K562 (cell line): ENCODE measurements around the gene GARNL3. TPM values are rescaled to one million over a fixed set of nuclear protein-coding genes. Genes with fewer than 3 reads are reported as not detected.

Experiments used
- ATAC-seq: fragments of 200-7000 bp; cut with Tn5 transposase; 3 replicates; pipeline ENCODE4 v1.9.1; 2020; ENCODE audit warnings: moderate library complexity
- BruUV-seq: library from RNA; stranded (reverse); fragments of 400-500 nt; replicated peaks from 2 replicates; lab custom pipeline; 2021; lab: Mats Ljungman, UMichigan
- CTCF ChIA-PET: fragments of 300-600 bp; formaldehyde crosslinking; extraction: SDS; loops from one replicate; lab custom pipeline; 2021; ENCODE audit warnings: low intra/inter-chr PET ratio; lab: Yijun Ruan, JAX
- POLR2A ChIA-PET: fragments of 300-600, 350-650 bp; sonication (Branson Sonifier 250); formaldehyde crosslinking; extraction: SDS; loops from one replicate; lab custom pipeline; 2021; ENCODE audit warnings: antibody characterized with exemption, inconsistent platforms; lab: Yijun Ruan, JAX
- DNase-seq, 4 experiments: peaks; one replicate each; pipeline versions ENCODE4 v3.0.0 to v3.0.0-alpha.2; 2011 to 2018; ENCODE audit warnings: low spot score in 3 of 4, mixed read lengths in 3 of 4; ENCODE audit errors: extremely low read depth in 1 of 4
- FAIRE-seq: peaks from 2 replicates; lab custom pipeline; 2011; peaks lifted over from hg19 to GRCh38; lab: Jason Lieb, UNC
- H2AFZ ChIP-seq: 2 replicates; pipeline ENCODE4 v1.6.0; 2011; ENCODE audit warnings: low read depth, low read length, control low read depth, inconsistent platforms
- H3K27ac ChIP-seq: fragments of 200-600 bp; 3 replicates; pipeline ENCODE4 v1.8.0; 2011; ENCODE audit warnings: low read depth, mild to moderate bottlenecking, control low read depth, inconsistent platforms, low read length, moderate library complexity, mixed read lengths; ENCODE audit errors: extremely low read depth
- H3K27me3 ChIP-seq, 2 experiments: fragments of 300-600 bp in 1 of 2; 2 replicates in 1 of 2; 3 replicates in 1 of 2; pipeline versions ENCODE4 v1.6.0 to v1.8.0; 2011; ENCODE audit warnings: inconsistent platforms in 2 of 2, low read length in 2 of 2, mild to moderate bottlenecking in 1 of 2, mixed read lengths in 1 of 2, moderate library complexity in 1 of 2; ENCODE audit not compliant: control insufficient read depth in 2 of 2, insufficient read depth in 2 of 2
- H3K36me3 ChIP-seq: fragments of 300-600 bp; 3 replicates; pipeline ENCODE4 v1.8.0; 2011; ENCODE audit warnings: mild to moderate bottlenecking, low read length, inconsistent platforms; ENCODE audit not compliant: control insufficient read depth, insufficient read depth
- H3K4me1 ChIP-seq, 2 experiments: fragments of 200-600 bp in 1 of 2; replicated peaks in 1 of 2; 2 replicates in 1 of 2; 3 replicates in 1 of 2; pipeline versions ENCODE4 v1.5.1 to v1.8.0; 2011; ENCODE audit warnings: inconsistent platforms in 2 of 2, low read length in 2 of 2, mild to moderate bottlenecking in 1 of 2, mixed read lengths in 1 of 2, moderate library complexity in 1 of 2; ENCODE audit not compliant: control insufficient read depth in 2 of 2, insufficient read depth in 2 of 2
- H3K4me2 ChIP-seq: 2 replicates; pipeline ENCODE4 v1.6.1; 2011; ENCODE audit warnings: low read length, control low read depth, inconsistent platforms, mixed read lengths; ENCODE audit not compliant: insufficient read depth
- H3K4me3 ChIP-seq: fragments of 200-600 bp; sonication (generic), shearing (Covaris generic); 2 replicates; pipeline ENCODE4 v1.5.1; 2016; ENCODE audit warnings: control low read depth, inconsistent platforms
- H3K79me2 ChIP-seq: fragments of 200-600 bp; 3 replicates; pipeline ENCODE4 v1.8.0; 2011; ENCODE audit warnings: low read length, inconsistent platforms; ENCODE audit not compliant: control insufficient read depth, insufficient read depth
- H3K9ac ChIP-seq, 2 experiments: 2 replicates each; pipeline versions ENCODE4 v1.6.0 to v1.6.1; 2011; ENCODE audit warnings: low read depth in 2 of 2, low read length in 2 of 2, control low read depth in 1 of 2, inconsistent platforms in 1 of 2, mild to moderate bottlenecking in 1 of 2, mixed read lengths in 1 of 2; ENCODE audit not compliant: insufficient read depth in 1 of 2
- H3K9me1 ChIP-seq: one replicate; pipeline ENCODE4 v1.6.0; 2011; ENCODE audit warnings: inconsistent platforms, mild to moderate bottlenecking, low read length, moderate library complexity; ENCODE audit not compliant: control insufficient read depth, insufficient read depth
- H3K9me3 ChIP-seq: replicated peaks from 2 replicates; pipeline ENCODE4 v1.5.1; 2011; ENCODE audit warnings: low read depth, low read length, inconsistent platforms; ENCODE audit not compliant: control insufficient read depth, insufficient read depth
- H4K20me1 ChIP-seq: replicated peaks from 2 replicates; pipeline ENCODE4 v1.6.1; 2011; ENCODE audit warnings: low read length, inconsistent platforms, mixed read lengths; ENCODE audit not compliant: control insufficient read depth, insufficient read depth
- ARID4B ChIP-seq: sonication (generic); formaldehyde crosslinking; IDR thresholded peaks from 2 replicates; pipeline ENCODE4 v1.8.0; 2022; ENCODE audit warnings: mild to moderate bottlenecking, missing genetic modification reagents
- CBFB ChIP-seq: sonication (generic); formaldehyde crosslinking; IDR thresholded peaks from 2 replicates; pipeline ENCODE4 v1.4.0; 2020; ENCODE audit warnings: mild to moderate bottlenecking, missing genetic modification reagents
- CHD4 ChIP-seq: fragments of 200-600 bp; sonication (generic); IDR thresholded peaks from 3 replicates; pipeline ENCODE4 v1.6.1; 2012; ENCODE audit warnings: low read depth, mild to moderate bottlenecking, mixed read lengths, low read length, inconsistent platforms; ENCODE audit not compliant: insufficient read depth, insufficient replicate concordance, poor library complexity, severe bottlenecking
- DIDO1 ChIP-seq: fragments of 450-650 bp; IDR thresholded peaks from 2 replicates; pipeline ENCODE4 v1.6.1; 2016; ENCODE audit warnings: low read depth, missing biosample characterization, missing genetic modification characterization
- LCOR ChIP-seq: sonication (generic); formaldehyde crosslinking; IDR thresholded peaks from 2 replicates; pipeline ENCODE4 v1.8.0; 2022; ENCODE audit warnings: mild to moderate bottlenecking, missing genetic modification reagents
- NFE2L1 ChIP-seq: fragments of 450-650 bp; IDR thresholded peaks from 2 replicates; pipeline ENCODE4 v1.6.1; 2016; ENCODE audit warnings: missing genetic modification characterization, low read depth, mild to moderate bottlenecking, missing compliant biosample characterization, moderate library complexity, borderline replicate concordance
- NRF1 ChIP-seq, 2 experiments: fragments of 450-650 bp; IDR thresholded peaks in 1 of 2; conservative IDR thresholded peaks in 1 of 2; 2 replicates each; pipeline ENCODE4 v1.6.1; 2014; ENCODE audit warnings: mild to moderate bottlenecking in 2 of 2
- PHF20 ChIP-seq: fragments of 450-650 bp; IDR thresholded peaks from 2 replicates; pipeline ENCODE4 v1.6.1; 2018; ENCODE audit not compliant: partially characterized antibody
- POLR2A ChIP-seq: fragments of 450-650 bp; conservative IDR thresholded peaks from 2 replicates; pipeline ENCODE4 v1.6.1; 2016
- RFX7 ChIP-seq: fragments of 250-450 bp; sonication (Bioruptor Pico); IDR thresholded peaks from 2 replicates; pipeline ENCODE4 v1.5.1; 2021; ENCODE audit warnings: mild to moderate bottlenecking
- SPI1 ChIP-seq: IDR thresholded peaks from 2 replicates; pipeline ENCODE4 v1.6.1; 2011; ENCODE audit warnings: low read depth, low read length, control low read depth, borderline replicate concordance
- ZMIZ1 ChIP-seq, 2 experiments: fragments of 150-350 bp in 1 of 2; IDR thresholded peaks; 2 replicates each; pipeline ENCODE4 v1.6.1; 2012 to 2016; ENCODE audit warnings: low read depth in 2 of 2, low read length in 2 of 2, mild to moderate bottlenecking in 1 of 2, moderate library complexity in 1 of 2
- WGBS: fragments of 100-300 bp; shearing (Covaris generic); methylation state at CpG from one replicate; pipeline ENCODE4 v1.1.6; 2016; ENCODE audit warnings: low coverage, mixed read lengths; ENCODE audit not compliant: insufficient coverage; ENCODE audit errors: missing lambda C conversion rate; 5-methylcytosine and 5-hydroxymethylcytosine counted together
- in situ Hi-C: fragments of 300-500 bp; cut with MboI; formaldehyde crosslinking; loops from 4 replicates; pipeline ENCODE4 v1.15.0; 2018; ENCODE audit warnings: inconsistent platforms, mixed read lengths
- intact Hi-C: fragments of 100-400 bp; cut with micrococcal nuclease; formaldehyde crosslinking; loops from 2 replicates; pipeline ENCODE4 v1.14.2; 2022
- polyA plus RNA-seq, 8 experiments: library from polyadenylated mRNA; depleted of rRNA in 4 of 8; stranded (reverse) in 5 of 8; unstranded in 3 of 8; fragments of >200 nt; fragmentation: Nextera tagmentation in 2 of 8; fragmentation: Illumina TruSeq in 1 of 8; extraction: Ambion mirVana in 2 of 8; extraction: Trizol in 1 of 8; gene quantifications; 2 replicates each; pipeline versions ENCODE4 v1.2.1 to v1.2.3, GENCODE V29; 2011 to 2014; ENCODE audit warnings: inconsistent platforms in 1 of 8, missing spikeins in 1 of 8
- total RNA-seq, 7 experiments: library from RNA; depleted of rRNA in 6 of 7; stranded (reverse); fragments of >200 nt in 6 of 7; fragmentation: Illumina TruSeq in 2 of 7; extraction: Trizol in 2 of 7; gene quantifications; 2 replicates each; pipeline versions ENCODE4 v1.2.1 to v1.2.3, GENCODE V29; 2011 to 2021; ENCODE audit warnings: low replicate concordance in 1 of 7

Gene GARNL3
- total and polyA plus RNA-seq, 9 of the 15 experiments (the other 6 are each of a cell fraction or from before 2014, with no cell fraction given) = 0.35 to 2.7 (median 1.6) TPM

GRCh38 chr9:127423934-127424675 lies 159.5 kb downstream of the GARNL3 start, which contains the start of gene ZNF79:
Gene ZNF79, plus strand, starts transcription at chr9:127424382. Its CDS starts 406 bp downstream, at chr9:127424788.
- Histone ChIP-seq H4K20me1 (0 out of 2 replicates have a peak, but pooled peaks cover under 1% of the 10 kb centered on the region), H3K27ac (peak within 1 kb of the TSS; percentile 81), H3K4me2 (peak within 1 kb of the TSS; percentile 97), H3K9me3 (no peaks in the 10 kb centered on the region), H3K9ac (peak within 1 kb of the TSS; percentile 84 to 96), H3K27me3 (no peaks in the 10 kb centered on the region), H2AFZ (peak within 1 kb of the TSS; percentile 94), H3K4me3 (peak within 1 kb of the TSS; percentile 87), H3K9me1 (no peaks in the 10 kb centered on the region), H3K79me2 (peaks cover 49% of the 10 kb centered on the region), H3K36me3 (peaks cover 14% of the 10 kb centered on the region), H3K4me1 (peaks cover 32 to 33% of the 10 kb centered on the region in 2 experiments)
- peak; percentile 90 for ATAC-seq
- FAIRE-seq = peak; percentile 89
- BruUV-seq = no TSS peak
- POLR2A ChIA-PET = interaction anchor here (0.5 to 2.5 kb wide), 16 partner anchors 9 to 538 kb away, joined by 3 to 30 read pairs (median 4); partner anchors contain the start of genes LRSAM1, RPL12 and SLC2A8
- DNase-seq = peak; percentile 93 to 96 (median 94)
- CTCF ChIA-PET = interaction anchor here (0.6 kb wide), 1 partner anchor 49 kb away, joined by 4 read pairs; no protein-coding TSS in a partner anchor
- WGBS = 1% methylated on average over 54 of the region's 54 CpGs
- intact Hi-C loops (loop anchor here (10.0 kb wide), 1 partner anchor 199 kb away; no protein-coding TSS in a partner anchor), in situ Hi-C loops (no loop called here)
- no peak for TF ChIP-seq SPI1
- peak; percentile 89 to 92 for TF ChIP-seq NRF1 (conservative IDR thresholded peaks at IDR 0.05 in 1 of 2, IDR thresholded peaks at IDR 0.05 in 1 of 2)
- TF ChIP-seq ZMIZ1 (IDR thresholded peaks at IDR 0.05; ENCODE audit: low read depth in 2 of 2, low read length in 2 of 2) = peak in 1 of 2 experiments; percentile 74; a peak in 2 of 4 replicates
- TF ChIP-seq PHF20 = peak; percentile 91
- no peak for TF ChIP-seq CHD4
- TF ChIP-seq POLR2A = peak; percentile 90
- no peak for TF ChIP-seq ARID4B (CRISPR knock-in tag)
- no peak for TF ChIP-seq RFX7 (CRISPR knock-in tag)
- no peak for TF ChIP-seq NFE2L1
- peak; percentile 74; the same call in 1 of the 2 replicates for TF ChIP-seq DIDO1
- TF ChIP-seq LCOR = peak; percentile 16; the same call in 1 of the 2 replicates
- 0 out of 2 replicates have a peak, but pooled peaks have one; percentile 36 for TF ChIP-seq CBFB (CRISPR knock-in tag)
